IPS DF 19.7 (cell line): ENCODE results near the gene RPS19.

Experiments used
- DNase-seq: peaks from one replicate; pipeline ENCODE4 v3.0.0-alpha.2; 2013; ENCODE audit warnings: low read depth, low spot score

RPS19 gene

GRCh38 chr19:41915021-41915775 is 55.1 kb downstream of the RPS19 start:
- DNase-seq: no peak

- no peak for DNase-seq
Measured at GRCh38 chr19:41915776-41916414, 55.8 kb downstream of the RPS19 start.

- DNase-seq: no peak
Measured at GRCh38 chr19:41917676-41918075, 57.6 kb downstream of the RPS19 start.

GRCh38 chr19:41918095-41918494 is 58.0 kb downstream of the RPS19 start:
- DNase-seq: no peak

- no peak for DNase-seq
Measured at GRCh38 chr19:41918653-41919244, 58.7 kb downstream of the RPS19 start.

GRCh38 chr19:41919948-41920712 is 60.1 kb downstream of the RPS19 start:
- no peak for DNase-seq

- no peak for DNase-seq
Measured at GRCh38 chr19:41920882-41921576, 61.0 kb downstream of the RPS19 start.

GRCh38 chr19:41921577-41922576 is 61.8 kb downstream of the RPS19 start:
- DNase-seq: no peak
